Measurements from ENCODE around the gene KAT2A.
A peak's percentile ranks its signal among the peaks of the same experiment; 100 is the strongest.
"Not testable (repeated sequence)": the region's sequence is repeated elsewhere in the genome, so short reads cannot be mapped to it uniquely, and the experiment has no call there.

Gene KAT2A

GRCh38 chr17:42120770-42121769, at the start of gene KAT2A:
KAT2A (minus strand) TSS chr17:42121367; CDS start chr17:42121304, 63 bp downstream.
- DNase-seq, result peak in 57 of 58 donors; percentile 15 to 90 (median 72)

DNA sequence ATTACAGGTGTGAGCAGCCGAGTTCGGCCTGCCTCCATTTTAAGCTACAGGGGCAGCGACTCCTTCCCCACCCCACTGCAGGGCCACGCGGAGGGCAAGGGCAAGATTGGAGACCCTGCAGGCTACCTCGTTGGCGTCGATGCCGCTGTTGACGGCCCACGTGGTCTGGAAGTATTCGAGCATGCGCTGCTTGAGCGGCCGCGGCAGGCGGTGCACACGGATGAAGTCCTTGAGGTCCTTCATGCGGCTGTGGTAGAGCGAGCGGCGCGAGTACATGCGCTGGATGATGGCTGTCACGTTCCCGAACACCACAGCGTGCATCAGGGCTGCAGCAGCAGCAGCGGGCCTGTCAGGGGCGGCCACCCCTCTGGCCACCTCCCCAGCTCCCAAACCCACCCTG, 48.2 kb upstream of the KAT2A start:
- DNase-seq, result no peak

DNA sequence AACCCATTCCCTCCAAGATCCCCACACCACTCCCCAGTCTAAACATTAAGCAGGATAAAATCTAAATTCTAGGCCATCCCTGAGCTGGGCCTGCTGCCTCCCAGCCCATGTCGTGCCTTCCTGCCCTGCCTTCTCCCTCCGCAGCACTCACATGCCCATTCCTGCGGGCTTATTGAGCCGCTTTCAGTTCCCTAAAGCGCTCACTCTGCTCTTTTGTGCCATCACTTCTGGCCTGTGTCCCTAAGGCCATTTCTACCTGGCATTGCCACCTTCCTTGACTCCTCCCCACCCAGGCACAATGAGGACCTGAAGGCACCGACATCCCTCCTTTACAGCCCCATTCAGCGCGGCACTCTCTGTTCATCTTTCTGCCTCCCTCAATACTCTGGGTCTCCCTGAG, 46.6 kb upstream of the KAT2A start:
- no peak for DNase-seq

DNA sequence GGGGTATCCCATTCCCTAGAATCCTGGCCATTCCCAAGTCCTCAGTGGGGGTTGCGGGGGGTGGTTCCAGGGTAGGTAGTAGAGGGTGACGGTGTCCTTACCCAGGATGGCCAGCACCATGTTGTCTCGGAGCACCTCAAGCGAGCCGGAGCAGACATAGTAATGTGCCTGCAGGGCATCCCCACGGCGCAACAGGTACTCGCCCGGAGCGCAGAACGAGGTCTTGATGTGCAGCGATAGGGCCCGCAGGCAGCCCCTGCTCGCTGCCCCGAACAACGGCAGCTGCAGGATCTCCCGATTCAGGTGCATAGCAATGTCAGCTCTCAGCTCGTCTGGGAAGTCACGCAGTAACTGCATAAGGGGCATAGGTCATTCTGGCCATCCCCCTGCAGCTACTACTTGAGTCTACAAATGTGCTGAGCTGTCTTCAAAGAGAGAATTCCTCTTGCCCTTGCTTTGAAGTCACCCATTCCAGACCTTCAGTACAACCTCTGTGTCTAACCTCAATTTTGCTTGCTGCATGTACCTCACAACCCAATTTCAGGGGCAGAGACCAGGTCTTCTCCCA, 45.1 kb upstream of the KAT2A start:
- DNase-seq, result no peak

DNA sequence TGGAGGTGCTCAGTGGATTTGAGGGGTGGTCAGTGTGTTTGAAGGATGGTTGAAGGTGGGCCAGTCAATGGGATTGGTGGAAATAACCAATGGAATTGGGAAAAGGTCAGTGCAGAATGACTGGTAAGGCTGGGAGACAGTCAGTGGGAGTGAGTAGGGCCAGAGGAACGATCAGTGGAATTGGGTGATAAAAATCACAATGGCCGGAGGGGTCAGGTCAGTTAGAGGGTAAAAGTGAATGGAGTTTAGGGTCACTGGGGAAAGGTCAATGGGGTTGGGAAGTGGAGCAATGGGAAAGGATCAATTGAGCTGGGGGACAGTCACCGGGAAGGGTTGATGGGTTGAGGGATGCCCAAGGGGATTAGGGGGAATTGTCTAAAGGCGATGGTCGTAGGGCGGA, 44.6 kb upstream of the KAT2A start:
- no peak for DNase-seq

GRCh38 chr17:42163696-42164407, 42.7 kb upstream of the KAT2A start:
- no peak for DNase-seq

DNA sequence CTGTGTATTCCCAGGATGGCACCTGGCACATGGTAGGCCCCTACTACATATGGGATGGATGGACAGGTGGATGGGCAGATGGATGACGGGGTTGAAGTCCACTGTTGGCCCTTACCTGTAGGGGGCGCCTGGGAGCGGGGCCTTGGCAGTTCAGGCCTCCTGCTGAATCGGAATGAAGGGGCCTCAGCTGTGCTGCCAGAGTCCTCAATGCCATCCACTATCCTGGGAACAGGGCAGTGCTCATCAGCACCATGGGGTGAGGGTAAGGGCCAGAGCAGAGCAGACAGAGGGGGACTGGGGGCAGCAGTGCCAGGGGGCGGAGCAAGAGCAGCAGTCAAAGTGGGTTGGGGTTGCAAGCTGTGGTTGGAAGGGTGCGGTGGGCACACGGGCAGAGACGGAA, 41.9 kb upstream of the KAT2A start:
- DNase-seq, result no peak

- no peak for DNase-seq
These were observed 39.4 kb upstream of the KAT2A start for GRCh38 chr17:42160531-42160910.

DNA sequence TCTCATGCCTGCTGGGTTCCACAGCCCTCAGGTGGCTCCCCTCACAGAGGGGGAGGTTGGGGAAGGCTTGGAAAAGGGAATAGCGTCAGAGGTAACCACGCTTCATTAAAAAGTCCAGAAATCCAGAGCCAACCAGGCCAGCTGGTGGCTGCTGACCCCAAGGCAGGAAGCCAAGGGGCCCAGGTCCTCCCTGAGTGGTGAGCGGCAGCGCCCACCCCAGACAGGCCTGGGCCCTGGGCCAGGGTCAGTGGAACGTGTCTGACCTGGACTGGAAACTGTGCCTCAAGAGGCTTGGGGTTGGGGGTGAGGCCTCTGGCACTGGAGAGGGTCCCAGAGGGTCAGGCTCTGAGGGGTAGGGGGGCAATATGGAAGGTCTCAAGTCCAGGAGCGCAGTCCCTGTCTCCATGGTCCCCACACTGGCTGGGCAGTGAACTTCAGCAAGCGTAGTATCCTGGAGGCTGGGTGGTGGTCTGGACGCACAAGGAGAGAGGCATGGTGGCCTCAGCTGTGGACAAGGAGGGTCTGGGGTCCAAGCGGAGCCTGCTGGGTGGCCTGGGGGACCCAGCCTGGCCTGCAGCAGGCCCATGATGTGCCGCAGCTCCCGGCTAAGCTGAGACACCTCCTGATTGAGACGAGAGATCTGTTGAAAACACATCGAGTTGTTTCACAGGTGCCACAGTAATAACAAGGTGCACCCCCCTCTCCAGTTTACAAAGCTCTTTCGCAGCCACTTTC, 38.8 kb upstream of the KAT2A start:
- DNase-seq, result no peak

GRCh38 chr17:42155614-42156045, 34.5 kb upstream of the KAT2A start:
- no peak for DNase-seq

DNA sequence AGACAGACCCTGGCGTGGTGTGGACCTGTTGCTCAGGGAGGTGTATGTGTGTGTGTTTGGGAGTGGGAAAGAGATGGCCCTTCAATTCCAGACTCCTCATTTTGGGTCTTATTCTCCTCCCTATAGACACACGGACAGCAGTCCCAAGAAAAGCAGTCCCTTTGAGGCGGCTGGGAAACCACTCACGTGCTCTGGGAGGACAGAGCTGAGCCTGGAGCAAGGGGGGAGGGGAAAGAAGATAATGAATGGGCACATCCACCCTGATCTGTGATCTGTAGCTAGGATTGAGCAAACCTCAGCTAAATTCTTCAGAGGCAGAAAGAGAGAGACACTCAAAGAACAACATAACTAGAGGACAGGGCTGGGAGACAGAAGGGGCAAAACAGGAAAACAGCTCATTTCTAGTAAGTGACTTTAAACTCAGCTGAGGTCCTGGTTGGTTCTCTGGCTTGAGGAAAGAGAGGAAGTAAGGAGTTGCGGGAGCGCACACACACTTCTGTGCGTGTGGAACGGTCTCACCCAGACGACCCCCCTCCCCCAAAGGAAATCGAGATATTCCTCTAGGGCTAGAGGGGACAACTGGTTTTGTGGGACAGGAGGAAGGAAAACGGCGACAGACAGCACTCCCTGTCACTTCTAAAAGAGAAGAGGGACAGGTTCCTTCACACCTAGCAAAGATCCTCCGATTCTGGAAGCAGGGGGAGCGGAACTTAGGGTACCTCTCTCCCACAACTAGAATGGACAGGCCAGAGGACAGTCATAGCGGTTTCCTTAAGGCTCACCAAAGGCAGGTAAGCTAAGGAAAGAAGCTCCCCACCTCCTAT, 33.0 kb upstream of the KAT2A start:
- DNase-seq, result no peak

DNA sequence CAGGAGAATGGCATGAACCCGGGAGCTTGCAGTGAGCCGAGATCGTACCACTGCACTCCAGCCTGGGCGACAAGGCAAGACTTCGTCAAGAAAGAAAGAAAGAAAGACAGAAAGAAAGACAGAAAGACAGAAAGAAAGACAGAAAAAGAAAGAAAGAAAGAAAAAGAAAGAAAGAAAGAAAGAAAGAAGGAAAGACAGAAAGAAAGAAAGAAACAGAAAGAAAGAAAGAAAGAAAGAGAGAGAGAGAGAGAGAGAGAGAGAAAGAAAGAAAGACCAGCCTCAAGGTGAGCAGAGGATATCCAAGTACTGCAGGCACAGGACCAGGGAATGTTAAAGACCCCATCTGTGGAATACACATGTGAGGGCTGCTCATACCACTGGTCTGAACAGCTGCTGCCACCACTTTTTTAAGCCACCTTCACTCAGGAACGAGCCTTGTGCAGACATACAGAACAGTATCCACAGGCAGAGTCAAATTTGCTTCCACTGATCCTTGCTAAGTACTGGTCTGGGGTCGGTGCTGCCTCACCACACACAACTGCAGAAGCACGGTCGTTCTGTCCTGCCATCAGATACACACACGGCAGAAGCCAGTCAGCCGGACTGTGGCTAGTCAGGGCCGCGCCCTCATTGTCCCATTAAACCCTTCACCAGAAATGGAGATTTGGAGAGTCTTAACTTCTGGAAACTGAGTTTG, 25.9 kb upstream of the KAT2A start:
- DNase-seq, result no peak

GRCh38 chr17:42143138-42143537, 22.0 kb upstream of the KAT2A start:
- not testable (repeated sequence) for DNase-seq

DNA sequence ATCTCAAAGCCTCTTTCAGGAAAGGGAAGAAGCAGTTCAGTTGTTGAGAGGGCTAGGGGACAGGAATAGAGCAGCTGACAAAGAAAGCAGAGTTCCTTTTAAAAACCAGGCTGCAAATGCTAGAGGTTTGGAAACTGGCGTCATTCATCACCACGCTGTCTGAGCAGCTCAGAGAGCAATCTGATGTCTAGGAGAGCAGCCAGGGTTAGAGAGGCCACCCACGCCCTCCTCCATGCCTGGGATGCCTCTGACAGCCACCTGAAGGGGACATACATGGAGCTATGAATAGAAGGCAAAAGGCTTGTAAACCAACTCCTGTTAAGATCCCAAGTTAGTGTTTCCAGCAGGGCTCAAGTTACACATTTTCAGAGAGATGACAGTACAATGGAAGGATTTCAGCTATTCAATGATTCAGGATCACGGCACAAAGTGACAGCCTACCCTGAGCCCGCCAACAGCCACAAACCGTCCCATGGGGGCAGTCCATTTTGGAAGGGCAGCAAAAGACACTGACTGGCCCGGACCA, 21.3 kb upstream of the KAT2A start:
- peak in 18 of 58 donors; percentile 10 to 61 (median 24) for DNase-seq

DNA sequence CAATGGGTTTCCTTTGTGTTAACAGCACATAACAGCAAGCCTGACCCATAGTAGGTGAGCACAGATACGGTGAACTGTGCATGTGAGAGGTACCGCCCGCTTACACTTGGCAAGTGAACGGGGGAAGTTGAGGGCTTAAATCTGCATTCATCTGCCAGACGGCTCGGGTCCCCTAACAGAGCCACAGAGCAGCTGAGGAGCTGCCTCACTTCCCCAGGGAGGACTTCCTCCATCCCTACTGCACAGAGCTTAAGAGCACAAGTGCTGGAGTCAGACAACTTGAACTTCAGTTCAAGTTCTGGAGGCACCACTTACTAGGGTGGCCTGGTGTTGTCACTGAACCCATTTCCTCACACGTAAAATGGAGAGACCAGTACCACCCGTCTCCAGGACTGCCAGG, 20.2 kb upstream of the KAT2A start:
- no peak for DNase-seq

- not testable (repeated sequence) for DNase-seq
These were observed 19.5 kb upstream of the KAT2A start for GRCh38 chr17:42140690-42141089.

DNA sequence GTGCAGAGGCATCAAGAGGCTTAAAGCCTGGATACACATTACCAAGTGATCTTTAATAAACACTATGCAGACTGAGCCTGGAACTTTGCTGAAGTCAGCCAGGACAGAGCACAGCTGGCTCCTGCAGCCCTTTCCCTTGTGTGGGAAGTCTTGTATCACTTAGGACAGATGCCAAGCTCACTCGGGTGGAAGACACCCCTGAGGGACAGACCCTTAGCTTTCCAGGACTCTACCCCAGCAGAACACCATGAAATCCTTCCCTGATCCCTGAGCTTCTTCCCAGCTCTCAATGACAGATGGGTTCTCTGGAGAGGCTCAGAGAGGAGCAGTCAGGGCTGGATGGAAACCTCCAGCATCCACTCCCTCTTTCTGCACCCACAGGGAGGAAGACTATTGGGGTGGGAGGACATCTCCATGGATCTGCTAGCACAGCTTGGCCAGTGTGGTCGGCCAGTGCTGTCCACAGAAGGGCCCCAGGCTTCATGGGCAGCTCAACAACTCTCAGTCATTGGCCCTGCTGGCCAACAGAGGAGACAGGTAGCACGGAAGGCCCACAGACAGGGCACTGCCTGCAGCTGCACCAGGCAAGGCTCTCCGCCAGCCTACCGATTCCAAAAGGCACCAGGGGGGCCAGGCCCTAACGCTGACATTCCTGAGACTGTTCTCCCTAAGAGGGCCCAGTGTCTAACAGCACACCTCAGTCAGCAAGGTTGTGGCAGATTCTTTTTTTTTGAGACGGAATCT, 17.8 kb upstream of the KAT2A start:
- DNase-seq, result no peak

DNA sequence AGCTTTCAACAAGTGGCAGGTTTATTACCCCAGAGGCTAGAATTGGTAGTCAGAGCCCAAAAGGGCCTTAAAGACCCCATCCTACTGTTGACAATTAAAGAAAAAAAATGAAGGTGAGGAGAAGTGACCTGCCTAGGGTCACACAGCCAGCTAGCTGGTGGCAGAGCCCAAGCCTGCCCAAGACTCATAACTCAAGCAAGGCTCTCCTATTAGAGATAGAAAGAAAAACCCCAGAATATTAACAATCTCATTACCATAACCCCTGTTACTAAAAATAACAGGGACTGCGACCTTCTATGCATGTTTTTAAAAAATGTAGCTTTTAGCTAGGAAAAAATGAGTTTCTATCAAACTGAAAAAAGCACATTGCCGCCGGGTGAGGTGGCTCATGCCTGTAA, 15.5 kb upstream of the KAT2A start:
- no peak for DNase-seq

Measured in anterior cingulate cortex (tissue), 58 donors.